Small intestine (tissue), 7 donors: ENCODE measurements around the gene CMTM2. TPM values are rescaled to one million over a fixed set of nuclear protein-coding genes. Genes with fewer than 3 reads are reported as not detected.
A peak's percentile ranks its signal among the peaks of the same experiment; 100 is the strongest.

ENCODE experiments used
- DNase-seq, 2 donors: peaks; one replicate each; pipeline versions ENCODE4 v3.0.0 to v3.0.0-alpha.2; 2013
- FAIRE-seq: peaks from 2 replicates; lab custom pipeline; 2012; peaks lifted over from hg19 to GRCh38; lab: Jason Lieb, UNC
- H3K27ac ChIP-seq, 3 donors: one replicate each; pipeline ENCODE4 v1.5.1; 2013; ENCODE audit warnings: low read length in 2 of 3, mild to moderate bottlenecking in 2 of 3, control low read depth in 1 of 3, inconsistent platforms in 1 of 3, low read depth in 1 of 3, moderate library complexity in 1 of 3
- H3K27me3 ChIP-seq, 3 donors: one replicate each; pipeline ENCODE4 v1.6.1; 2013; ENCODE audit warnings: low read length in 3 of 3, inconsistent platforms in 1 of 3; ENCODE audit not compliant: control insufficient read depth in 3 of 3, insufficient read depth in 3 of 3
- H3K36me3 ChIP-seq, 3 donors: one replicate each; pipeline ENCODE4 v1.6.1; 2013; ENCODE audit warnings: low read length in 3 of 3, inconsistent platforms in 1 of 3, low read depth in 1 of 3, mild to moderate bottlenecking in 1 of 3, moderate library complexity in 1 of 3; ENCODE audit not compliant: control insufficient read depth in 3 of 3, insufficient read depth in 2 of 3
- H3K4me1 ChIP-seq, 3 donors: one replicate each; pipeline ENCODE4 v1.6.1; 2013; ENCODE audit warnings: low read length in 2 of 3, inconsistent platforms in 1 of 3, low read depth in 1 of 3, mild to moderate bottlenecking in 1 of 3, moderate library complexity in 1 of 3; ENCODE audit not compliant: control insufficient read depth in 3 of 3, insufficient read depth in 2 of 3
- H3K4me3 ChIP-seq, 3 donors: one replicate each; pipeline ENCODE4 v1.5.1; 2013; ENCODE audit warnings: low read length in 3 of 3, control low read depth in 1 of 3, inconsistent platforms in 1 of 3, low read depth in 1 of 3, mild to moderate bottlenecking in 1 of 3, moderate library complexity in 1 of 3
- H3K9me3 ChIP-seq, 2 donors: one replicate each; pipeline ENCODE4 v1.6.1; 2013; ENCODE audit warnings: low read depth in 1 of 2, low read length in 1 of 2; ENCODE audit not compliant: control insufficient read depth in 2 of 2, insufficient read depth in 1 of 2
- WGBS, 3 donors: extraction: QIAGEN DNeasy Blood & Tissue Kit; methylation state at CpG; one replicate each; pipeline ENCODE4 v1.1.7; 2013; 5-methylcytosine and 5-hydroxymethylcytosine counted together
- polyA plus RNA-seq, 4 donors: library from polyadenylated mRNA; stranded (reverse) in 3 of 4; unstranded in 1 of 4; fragments of 200-250 nt in 3 of 4; fragments of 120-200 nt in 1 of 4; gene quantifications; one replicate each; pipeline versions ENCODE4 v1.2.1 to v1.2.3, GENCODE V29; 2013
- donor health status: healthy with polysubstance abuse.
- donor health status: control.
- donor health status: control.
- donor health status: Bipolar disorder and iron deficiency.
- donor health status: healthy.

Gene CMTM2
- polyA plus RNA-seq, 4 donors = 0.07 to 0.19 TPM; not detected in 2

- WGBS, 3 donors = 87 to 93% (median 91%) methylated on average over 18 of the region's 18 CpGs
- no peak for DNase-seq
- no peaks in the 10 kb centered on the region for H3K27me3 ChIP-seq
- no peak for FAIRE-seq
- H3K4me1 ChIP-seq = peaks cover 0 to 15% (median 7%) of the 10 kb centered on the region in 3 donors
- no peak overlapping the region for H3K27ac ChIP-seq
- peaks cover 0 to 7% of the 10 kb centered on the region in 2 donors for H3K9me3 ChIP-seq
- peaks cover 2 to 46% (median 3%) of the 10 kb centered on the region in 3 donors for H3K36me3 ChIP-seq
- no peak overlapping the region for H3K4me3 ChIP-seq
Measured at GRCh38 chr16:66541388-66542355, 37.6 kb upstream of the CMTM2 start.

DNA sequence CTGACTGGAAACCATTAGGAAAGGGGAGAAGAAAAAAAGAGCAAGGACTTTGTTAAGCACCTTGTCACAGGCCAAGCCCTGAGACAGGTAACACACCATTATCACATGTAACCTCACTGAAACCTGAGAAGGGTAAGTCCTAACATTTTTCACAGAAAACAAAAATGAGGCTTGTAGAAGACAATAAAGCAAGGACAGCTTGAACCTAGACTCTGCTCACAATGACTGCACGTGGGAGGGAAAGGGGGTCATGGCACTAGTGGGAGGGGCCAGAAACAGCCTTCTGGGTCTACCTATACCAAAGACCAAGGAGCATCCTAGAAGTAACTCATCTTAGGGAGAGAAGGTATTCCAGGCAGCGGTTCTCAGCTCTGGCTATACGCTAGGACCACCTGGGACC lies 36.9 kb upstream of the CMTM2 start:
- WGBS, 3 donors = 90 to 93% (median 91%) methylated on average over 3 of the region's 3 CpGs
- Histone ChIP-seq H3K36me3 (peaks cover 2 to 43% (median 3%) of the 10 kb centered on the region in 3 donors), H3K27ac (no peak overlapping the region), H3K9me3 (peaks cover 0 to 7% of the 10 kb centered on the region in 2 donors), H3K4me1 (peaks cover 0 to 15% (median 7%) of the 10 kb centered on the region in 3 donors), H3K4me3 (no peak overlapping the region), H3K27me3 (no peaks in the 10 kb centered on the region)
- FAIRE-seq (no peak), DNase-seq (no peak)

- DNase-seq = no peak
- H3K27ac ChIP-seq = no peak overlapping the region
- no peak overlapping the region for H3K4me3 ChIP-seq
- peaks cover 2 to 41% (median 3%) of the 10 kb centered on the region in 3 donors for H3K36me3 ChIP-seq
- H3K9me3 ChIP-seq = peaks cover 0 to 3% of the 10 kb centered on the region in 2 donors
- FAIRE-seq = no peak
- 85 to 92% (median 92%) methylated on average over 6 of the region's 6 CpGs for WGBS, 3 donors
- H3K27me3 ChIP-seq = no peaks in the 10 kb centered on the region
- H3K4me1 ChIP-seq = peaks cover 0 to 11% (median 3%) of the 10 kb centered on the region in 3 donors
Measured at GRCh38 chr16:66543541-66543940, 35.7 kb upstream of the CMTM2 start.

DNA sequence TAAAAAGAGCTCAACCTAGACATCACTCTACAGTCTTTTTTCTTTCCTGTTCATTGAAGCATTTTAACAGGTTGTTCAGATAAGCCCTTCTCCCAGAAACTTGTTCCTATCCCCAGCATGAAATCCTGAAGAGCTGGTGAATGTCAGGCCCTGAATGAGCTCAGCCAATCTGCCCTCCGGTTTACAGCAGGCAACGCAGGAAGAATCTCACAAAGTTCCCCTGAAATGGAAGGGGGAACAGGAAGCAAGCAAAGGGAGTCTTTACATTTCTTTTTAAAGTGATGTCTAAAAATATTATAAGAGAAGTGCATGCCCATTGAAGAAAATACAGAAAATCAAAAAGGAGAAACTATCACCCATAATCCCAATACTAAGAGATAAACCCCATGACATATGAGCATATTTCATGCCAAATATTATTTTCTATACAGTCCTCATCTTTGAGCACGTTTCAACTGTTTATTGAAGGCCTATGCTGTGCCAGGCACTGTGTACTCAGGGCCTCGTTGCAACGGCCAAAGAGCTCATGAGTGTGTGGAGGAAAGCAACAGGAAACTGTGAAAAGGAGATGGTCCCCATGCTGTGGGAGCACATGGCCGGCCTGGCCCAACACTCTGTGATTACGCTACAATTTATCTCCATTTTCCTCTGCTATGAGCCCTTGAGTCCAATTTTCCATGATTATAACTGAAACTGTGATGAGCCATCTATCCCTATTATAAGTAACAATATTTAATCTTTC lies 35.1 kb upstream of the CMTM2 start:
- FAIRE-seq (no peak), DNase-seq (no peak)
- Histone ChIP-seq H3K27me3 (no peaks in the 10 kb centered on the region), H3K9me3 (no peaks in the 10 kb centered on the region), H3K36me3 (peaks cover 2 to 38% (median 3%) of the 10 kb centered on the region in 3 donors), H3K27ac (no peak overlapping the region), H3K4me1 (peaks cover 0 to 8% (median 2%) of the 10 kb centered on the region in 3 donors), H3K4me3 (no peak overlapping the region)
- 74 to 86% (median 83%) methylated on average over 7 of the region's 7 CpGs for WGBS, 3 donors

- FAIRE-seq (no peak), DNase-seq (no peak)
- Histone ChIP-seq H3K27me3 (no peaks in the 10 kb centered on the region), H3K27ac (no peak overlapping the region), H3K9me3 (no peaks in the 10 kb centered on the region), H3K4me3 (no peak overlapping the region), H3K36me3 (peaks cover 1 to 27% (median 2%) of the 10 kb centered on the region in 3 donors), H3K4me1 (peaks cover 2 to 15% (median 11%) of the 10 kb centered on the region in 3 donors)
- 94 to 97% (median 97%) methylated on average over 5 of the region's 5 CpGs for WGBS, 3 donors
Measured at GRCh38 chr16:66547101-66547989, 31.9 kb upstream of the CMTM2 start.

GRCh38 chr16:66548068-66548467 lies 31.2 kb upstream of the CMTM2 start:
- no peak for FAIRE-seq
- no peaks in the 10 kb centered on the region for H3K27me3 ChIP-seq
- DNase-seq = no peak
- H3K27ac ChIP-seq = peak overlapping the region in 1 of 3 donors; percentile 66
- no peaks in the 10 kb centered on the region for H3K9me3 ChIP-seq
- H3K4me3 ChIP-seq = no peak overlapping the region
- peaks cover 2 to 19% (median 14%) of the 10 kb centered on the region in 3 donors for H3K4me1 ChIP-seq
- 92 to 98% (median 95%) methylated on average over 4 of the region's 4 CpGs for WGBS, 3 donors
- peaks cover 0 to 25% (median 2%) of the 10 kb centered on the region in 3 donors for H3K36me3 ChIP-seq

DNA sequence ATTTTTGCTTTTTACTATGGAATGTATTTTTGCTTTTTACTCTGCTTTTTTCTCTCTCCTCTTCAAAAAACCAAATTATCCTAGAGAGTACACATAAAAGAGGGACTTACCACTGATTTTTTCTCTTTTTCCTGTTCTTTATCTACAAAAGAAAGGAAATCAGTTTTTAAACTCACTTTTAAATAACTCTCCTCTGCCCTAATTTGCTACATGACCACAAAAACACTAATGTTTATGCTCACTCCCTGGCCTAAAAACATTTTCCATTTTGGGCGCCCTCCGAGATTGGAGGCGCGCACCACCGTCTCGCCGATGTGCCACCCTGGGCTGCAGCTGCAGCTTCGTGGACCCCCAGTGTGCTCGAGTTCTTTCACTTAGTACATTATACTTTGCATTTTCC lies 30.4 kb upstream of the CMTM2 start:
- FAIRE-seq (no peak), DNase-seq (no peak)
- Histone ChIP-seq H3K4me3 (peak overlapping the region in 2 of 3 donors; percentile 75 to 85), H3K4me1 (peaks cover 2 to 22% (median 18%) of the 10 kb centered on the region in 3 donors), H3K9me3 (no peaks in the 10 kb centered on the region), H3K27me3 (no peaks in the 10 kb centered on the region), H3K36me3 (peaks cover 0 to 19% (median 2%) of the 10 kb centered on the region in 3 donors), H3K27ac (peak overlapping the region; percentile 92 to 99 (median 93))
- 56 to 78% (median 63%) methylated on average over 9 of the region's 9 CpGs for WGBS, 3 donors
